H1 (cell line): ENCODE data around the gene DCPS. TPM values are rescaled to one million over a fixed set of nuclear protein-coding genes. Genes with fewer than 3 reads are reported as not detected.

ENCODE experiments used
- CTCF ChIA-PET: fragments of 300-600 bp; sonication (Branson Sonifier 250); formaldehyde crosslinking; loops from one replicate; lab custom pipeline; 2021; ENCODE audit not compliant: partially characterized antibody; lab: Charles Lee
- POLR2A ChIA-PET: fragments of 300-600 bp; sonication (Branson Sonifier 250); formaldehyde crosslinking; loops from one replicate; lab custom pipeline; 2021; ENCODE audit warnings: inconsistent platforms; ENCODE audit not compliant: partially characterized antibody; lab: Charles Lee
- DNase-seq, 2 experiments: peaks; one replicate each; pipeline versions ENCODE4 v3.0.0 to v3.0.0-alpha.2; 2010 to 2022; ENCODE audit warnings: low spot score in 2 of 2, low read depth in 1 of 2, mixed read lengths in 1 of 2
- FAIRE-seq: peaks from 2 replicates; lab custom pipeline; 2011; peaks lifted over from hg19 to GRCh38; lab: Jason Lieb, UNC
- H2AFZ ChIP-seq: 2 replicates; pipeline ENCODE4 v1.8.1; 2012; ENCODE audit warnings: low read length, inconsistent platforms
- H2AK5ac ChIP-seq: 2 replicates; pipeline ENCODE4 v1.6.1; 2013; ENCODE audit warnings: low read depth, low read length
- H2BK120ac ChIP-seq: replicated peaks from 2 replicates; pipeline ENCODE3; 2013; ENCODE audit warnings: low read depth, low read length, inconsistent platforms
- H2BK12ac ChIP-seq: 2 replicates; pipeline ENCODE4 v1.6.1; 2013; ENCODE audit warnings: low read depth, low read length
- H2BK15ac ChIP-seq: 2 replicates; pipeline ENCODE4 v1.6.1; 2013; ENCODE audit warnings: low read length
- H2BK20ac ChIP-seq: 2 replicates; pipeline ENCODE4 v1.6.1; 2013; ENCODE audit warnings: low read length
- H2BK5ac ChIP-seq: 2 replicates; pipeline ENCODE4 v1.6.1; 2013; ENCODE audit warnings: low read depth, low read length
- H3K14ac ChIP-seq: 2 replicates; pipeline ENCODE4 v1.6.1; 2013; ENCODE audit warnings: inconsistent platforms; ENCODE audit not compliant: insufficient read length
- H3K18ac ChIP-seq: 2 replicates; pipeline ENCODE4 v1.6.1; 2013; ENCODE audit warnings: low read length; ENCODE audit errors: extremely low read depth
- H3K23ac ChIP-seq: 2 replicates; pipeline ENCODE4 v1.6.1; 2013; ENCODE audit warnings: inconsistent platforms; ENCODE audit not compliant: insufficient read length
- H3K23me2 ChIP-seq: 2 replicates; pipeline ENCODE4 v1.6.1; 2013; ENCODE audit warnings: low read depth, low read length
- H3K27ac ChIP-seq: 2 replicates; pipeline ENCODE4 v1.6.1; 2011; ENCODE audit warnings: low read depth, low read length, inconsistent platforms
- H3K27me3 ChIP-seq, 4 experiments: replicated peaks in 1 of 4; 1 replicate in 1 of 4; 2 replicates in 3 of 4; pipeline versions ENCODE4 v1.6.1 to v1.8.1; 2011 to 2013; ENCODE audit warnings: low read length in 3 of 4, mild to moderate bottlenecking in 3 of 4, inconsistent platforms in 2 of 4, mixed read lengths in 2 of 4, moderate library complexity in 1 of 4; ENCODE audit not compliant: control insufficient read depth in 3 of 4, insufficient read depth in 3 of 4; ENCODE audit errors: extremely low read depth in 1 of 4
- H3K36me3 ChIP-seq, 4 experiments: 2 replicates each; pipeline versions ENCODE4 v1.6.1 to v1.8.1; 2011 to 2013; ENCODE audit warnings: mild to moderate bottlenecking in 4 of 4, low read length in 3 of 4, moderate library complexity in 2 of 4, control low read depth in 1 of 4, inconsistent platforms in 1 of 4; ENCODE audit not compliant: insufficient read depth in 4 of 4, control insufficient read depth in 2 of 4
- H3K4ac ChIP-seq: replicated peaks from 2 replicates; pipeline ENCODE3; 2013; ENCODE audit warnings: low read length, low read depth, mixed read lengths, inconsistent platforms; ENCODE audit not compliant: insufficient read length
- H3K4me1 ChIP-seq, 4 experiments: replicated peaks in 1 of 4; 1 replicate in 1 of 4; 2 replicates in 3 of 4; pipeline versions ENCODE4 v1.6.1 to v1.8.1; 2011 to 2013; ENCODE audit warnings: low read length in 3 of 4, inconsistent platforms in 2 of 4, mixed read lengths in 1 of 4; ENCODE audit not compliant: insufficient read depth in 4 of 4, control insufficient read depth in 3 of 4
- H3K4me2 ChIP-seq, 2 experiments: 2 replicates each; pipeline versions ENCODE4 v1.6.1 to v1.8.1; 2011 to 2013; ENCODE audit warnings: low read depth in 2 of 2, low read length in 2 of 2, control low read depth in 1 of 2, inconsistent platforms in 1 of 2, mild to moderate bottlenecking in 1 of 2; ENCODE audit not compliant: insufficient read depth in 1 of 2
- H3K4me3 ChIP-seq, 4 experiments: fragments of 200-600, 300-600 bp in 1 of 4; sonication (generic), shearing (Covaris generic), sonication (Bioruptor Twin) in 1 of 4; 2 replicates each; pipeline versions ENCODE4 v1.5.1 to v1.8.1; 2011 to 2016; ENCODE audit warnings: low read length in 4 of 4, low read depth in 3 of 4, control low read depth in 2 of 4, inconsistent platforms in 2 of 4, mild to moderate bottlenecking in 2 of 4, mixed read lengths in 1 of 4, moderate library complexity in 1 of 4; ENCODE audit not compliant: insufficient read depth in 2 of 4; ENCODE audit errors: extremely low read depth in 1 of 4
- H3K56ac ChIP-seq: replicated peaks from 2 replicates; pipeline ENCODE3; 2013; ENCODE audit warnings: low read depth, mild to moderate bottlenecking, mixed read lengths, low read length, inconsistent platforms; ENCODE audit not compliant: insufficient read length
- H3K79me1 ChIP-seq: 2 replicates; pipeline ENCODE4 v1.6.1; 2013; ENCODE audit warnings: low read depth, low read length, control low read depth
- H3K79me2 ChIP-seq, 2 experiments: 2 replicates each; pipeline versions ENCODE4 v1.6.1 to v1.8.1; 2012 to 2013; ENCODE audit warnings: low read length in 2 of 2, mild to moderate bottlenecking in 2 of 2, inconsistent platforms in 1 of 2; ENCODE audit not compliant: insufficient read depth in 2 of 2, control insufficient read depth in 1 of 2
- H3K9ac ChIP-seq, 4 experiments: replicated peaks in 1 of 4; 1 replicate in 1 of 4; 2 replicates in 3 of 4; pipeline versions ENCODE4 v1.6.1 to v1.8.1; 2011 to 2013; ENCODE audit warnings: low read depth in 3 of 4, low read length in 3 of 4, control low read depth in 2 of 4, mild to moderate bottlenecking in 2 of 4, moderate library complexity in 2 of 4, inconsistent platforms in 1 of 4; ENCODE audit errors: extremely low read depth in 1 of 4
- H3K9me3 ChIP-seq, 2 experiments: 2 replicates each; pipeline versions ENCODE4 v1.6.1 to v1.8.1; 2012 to 2013; ENCODE audit warnings: mild to moderate bottlenecking in 2 of 2, moderate library complexity in 2 of 2, control low read depth in 1 of 2, inconsistent platforms in 1 of 2, low read depth in 1 of 2, low read length in 1 of 2, mixed read lengths in 1 of 2; ENCODE audit not compliant: insufficient read depth in 2 of 2
- H4K20me1 ChIP-seq, 2 experiments: replicated peaks in 1 of 2; 2 replicates each; pipeline versions ENCODE3 to v1.8.1; 2011 to 2013; ENCODE audit warnings: inconsistent platforms in 2 of 2, low read length in 2 of 2, mild to moderate bottlenecking in 1 of 2; ENCODE audit not compliant: insufficient read depth in 2 of 2, control insufficient read depth in 1 of 2
- H4K5ac ChIP-seq: 2 replicates; pipeline ENCODE4 v1.6.1; 2013; ENCODE audit warnings: low read length, low read depth, mixed read lengths, inconsistent platforms; ENCODE audit not compliant: insufficient read length
- H4K8ac ChIP-seq: 2 replicates; pipeline ENCODE4 v1.8.0; 2013; ENCODE audit warnings: mild to moderate bottlenecking, moderate library complexity, low read length, inconsistent platforms; ENCODE audit not compliant: insufficient read depth; ENCODE audit errors: extremely low read depth
- H4K91ac ChIP-seq: replicated peaks from 2 replicates; pipeline ENCODE3; 2013; ENCODE audit warnings: low read length, mixed read lengths, inconsistent platforms; ENCODE audit not compliant: insufficient read length
- ATF2 ChIP-seq: IDR thresholded peaks from 2 replicates; pipeline ENCODE4 v1.6.1; 2012; ENCODE audit warnings: low read length, inconsistent platforms
- CHD1 ChIP-seq: IDR thresholded peaks from 2 replicates; pipeline ENCODE4 v1.6.1; 2012; ENCODE audit warnings: low read depth, low read length, improper control_type of control experiment
- HDAC2 ChIP-seq, 2 experiments: fragments of 300-600 bp in 1 of 2; sonication (generic) in 1 of 2; IDR thresholded peaks; 2 replicates each; pipeline ENCODE4 v1.6.1; 2011 to 2012; ENCODE audit warnings: low read depth in 2 of 2, low read length in 2 of 2, mild to moderate bottlenecking in 2 of 2, moderate library complexity in 2 of 2, borderline replicate concordance in 1 of 2, inconsistent platforms in 1 of 2
- RBBP5 ChIP-seq: IDR thresholded peaks from 2 replicates; pipeline ENCODE4 v1.7.1; 2012; ENCODE audit warnings: low read depth, mild to moderate bottlenecking, inconsistent platforms, low read length, moderate library complexity, borderline replicate concordance
- SIN3A ChIP-seq, 2 experiments: IDR thresholded peaks in 1 of 2; conservative IDR thresholded peaks in 1 of 2; 2 replicates each; pipeline ENCODE4 v1.6.1; 2011 to 2012; ENCODE audit warnings: low read length in 2 of 2, improper control_type of control experiment in 1 of 2, low read depth in 1 of 2, mild to moderate bottlenecking in 1 of 2
- SIRT6 ChIP-seq: IDR thresholded peaks from one replicate; pipeline ENCODE4 v1.7.1; 2012; ENCODE audit warnings: low read length, inconsistent platforms
- TAF1 ChIP-seq: IDR thresholded peaks from 2 replicates; pipeline ENCODE4 v1.6.1; 2011; ENCODE audit warnings: mild to moderate bottlenecking, low read depth, low read length
- TEAD4 ChIP-seq: IDR thresholded peaks from 2 replicates; pipeline ENCODE4 v1.6.1; 2012; ENCODE audit warnings: low read depth, low read length, inconsistent platforms, mixed read lengths
- WGBS, 2 experiments: shearing (Covaris generic) in 1 of 2; methylation state at CpG; one replicate each; pipeline versions ENCODE4 v1.1.6 to v1.1.7; 2013 to 2015; ENCODE audit warnings: low lambda C conversion rate in 2 of 2, mixed read lengths in 2 of 2, inconsistent platforms in 1 of 2, low coverage in 1 of 2, missing lambda C conversion rate in 1 of 2; ENCODE audit not compliant: insufficient replicate concordance in 2 of 2, insufficient coverage in 1 of 2, insufficient read length in 1 of 2; ENCODE audit errors: extremely low coverage in 1 of 2, missing lambda C conversion rate in 1 of 2; 5-methylcytosine and 5-hydroxymethylcytosine counted together
- polyA plus RNA-seq, 7 experiments: library from polyadenylated mRNA; depleted of rRNA in 3 of 7; stranded (reverse) in 5 of 7; unstranded in 2 of 7; fragments of >200 nt in 5 of 7; fragments of 200-250 nt in 2 of 7; gene quantifications; 1 replicate in 5 of 7; 2 replicates in 1 of 7; 4 replicates in 1 of 7; pipeline versions ENCODE4 v1.2.1 to v1.2.3, GENCODE V29; 2011 to 2013; ENCODE audit warnings: missing spikeins in 2 of 7, mixed read lengths in 2 of 7
- total RNA-seq: library from RNA; stranded (reverse); fragmentation: NEBNext Ultra II Directional; extraction: Animal tissue kit (Norgen Biotek cat#: 25700); gene quantifications from 2 replicates; pipeline ENCODE4 v1.2.1, GENCODE V29; 2021

DCPS gene
- total and polyA plus RNA-seq, 2 of the 8 experiments (the other 6 are each of a cell fraction or from before 2014, with no cell fraction given), result 24.6 to 55.2 TPM

GRCh38 chr11:126290887-126291286, 13.0 kb upstream of the DCPS start:
- TF ChIP-seq TAF1 (no peak), CHD1 (no peak), RBBP5 (no peak), HDAC2 (IDR thresholded peaks at IDR 0.05; ENCODE audit: borderline replicate concordance in 1 of 2, low read depth in 2 of 2, low read length in 2 of 2) (no peak), SIN3A (conservative IDR thresholded peaks at IDR 0.05 in 1 of 2, IDR thresholded peaks at IDR 0.05 in 1 of 2; ENCODE audit: low read depth in 1 of 2, low read length in 2 of 2) (no peak), TEAD4 (no peak), ATF2 (no peak), SIRT6 (no peak)
- no peaks in the 10 kb centered on the region for H3K79me2 ChIP-seq
- H2AK5ac ChIP-seq, result no peak overlapping the region
- no peaks in the 10 kb centered on the region for H3K27me3 ChIP-seq
- H3K14ac ChIP-seq, result no peak overlapping the region
- H3K36me3 ChIP-seq, result peaks cover 0 to 7% (median 4%) of the 10 kb centered on the region in 4 experiments; a peak in 4 of 8 replicates
- no peak overlapping the region for H3K9ac ChIP-seq
- no peak overlapping the region for H3K56ac ChIP-seq
- DNase-seq, result no peak
- no peak overlapping the region for H2BK120ac ChIP-seq
- H4K8ac ChIP-seq, result peak overlapping the region; percentile 36; the same call in 1 of the 2 replicates
- FAIRE-seq, result no peak
- CTCF ChIA-PET, result interaction anchor here (0.6 to 0.8 kb wide), 2 partner anchors 17 to 63 kb away, joined by 3 to 5 read pairs; no protein-coding TSS in a partner anchor
- H4K20me1 ChIP-seq, result peaks cover 0 to 9% of the 10 kb centered on the region in 2 experiments
- 91% methylated on average over 12 of the region's 12 CpGs; no CpG with 5 or more reads in 1 of the 2 experiments for WGBS, 2 experiments
- H3K27ac ChIP-seq, result no peak overlapping the region
- no peak overlapping the region for H2AFZ ChIP-seq
- no peaks in the 10 kb centered on the region for H3K79me1 ChIP-seq
- POLR2A ChIA-PET, result interaction anchor here (0.6 to 4.7 kb wide), 5 partner anchors 10 to 99 kb away, joined by 3 to 23 read pairs (median 5); partner anchors contain the start of gene DCPS
- H4K5ac ChIP-seq, result no peak overlapping the region
- no peak overlapping the region for H3K4ac ChIP-seq
- H2BK15ac ChIP-seq, result no peak overlapping the region
- H2BK20ac ChIP-seq, result no peak overlapping the region
- H3K23ac ChIP-seq, result no peak overlapping the region
- no peaks in the 10 kb centered on the region for H3K9me3 ChIP-seq
- no peak overlapping the region for H3K18ac ChIP-seq
- H3K23me2 ChIP-seq, result no peaks in the 10 kb centered on the region
- no peak overlapping the region for H4K91ac ChIP-seq
- H2BK12ac ChIP-seq, result no peak overlapping the region
- no peak overlapping the region for H2BK5ac ChIP-seq
- H3K4me2 ChIP-seq, result no peak overlapping the region
- H3K4me3 ChIP-seq, result no peak overlapping the region
- H3K4me1 ChIP-seq, result no peaks in the 10 kb centered on the region
